ENCODE results near the gene AP3D1. TPM values are rescaled to one million over a fixed set of nuclear protein-coding genes. Genes with fewer than 3 reads are reported as not detected.

The AP3D1 gene
- total RNA-seq, 4 donors from 2014 or later = 101 to 189 (median 152) TPM

DNA sequence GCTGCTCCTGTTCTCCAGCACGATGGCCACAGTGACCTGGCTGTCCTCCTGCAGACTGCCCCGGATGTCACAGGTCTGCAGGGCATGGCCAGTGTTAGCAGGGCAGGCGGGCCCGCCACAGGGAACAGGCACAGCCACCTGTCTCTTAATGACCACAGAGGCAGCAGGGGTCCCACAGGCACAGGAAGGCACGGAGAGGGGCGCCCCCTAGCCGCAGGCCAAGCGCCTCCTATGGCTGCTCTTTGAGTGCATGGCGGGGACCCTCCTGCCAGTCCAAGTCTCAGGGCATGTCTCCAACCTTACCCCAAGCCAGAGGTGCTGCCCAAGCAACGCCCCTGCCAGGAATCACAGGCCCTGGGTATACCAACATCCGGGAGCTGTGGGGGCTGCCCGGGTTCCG is 40.5 kb downstream of the AP3D1 start:
- in situ Hi-C loops (cut with MboI; ENCODE audit: low pct_ligation_motif_present in 1 of 4, low pct_unique_long_range_greater_than_20kb in 1 of 4, low sequenced_read_pairs in 3 of 4) (no loop called here), intact Hi-C loops (cut with DNase I; ENCODE audit: low total_unique reads) (no loop called here)
- no peaks in the 10 kb centered on the region for H3K27me3 ChIP-seq
- no peak overlapping the region for H3K4me3 ChIP-seq
- TF ChIP-seq POLR2A (IDR thresholded peaks at IDR 0.05) (no peak), POLR2AphosphoS5 (IDR thresholded peaks at IDR 0.05) (no peak), EP300 (IDR thresholded peaks at IDR 0.05; ENCODE audit: low read depth) (no peak)
- TF ChIP-seq, protein P1, sequence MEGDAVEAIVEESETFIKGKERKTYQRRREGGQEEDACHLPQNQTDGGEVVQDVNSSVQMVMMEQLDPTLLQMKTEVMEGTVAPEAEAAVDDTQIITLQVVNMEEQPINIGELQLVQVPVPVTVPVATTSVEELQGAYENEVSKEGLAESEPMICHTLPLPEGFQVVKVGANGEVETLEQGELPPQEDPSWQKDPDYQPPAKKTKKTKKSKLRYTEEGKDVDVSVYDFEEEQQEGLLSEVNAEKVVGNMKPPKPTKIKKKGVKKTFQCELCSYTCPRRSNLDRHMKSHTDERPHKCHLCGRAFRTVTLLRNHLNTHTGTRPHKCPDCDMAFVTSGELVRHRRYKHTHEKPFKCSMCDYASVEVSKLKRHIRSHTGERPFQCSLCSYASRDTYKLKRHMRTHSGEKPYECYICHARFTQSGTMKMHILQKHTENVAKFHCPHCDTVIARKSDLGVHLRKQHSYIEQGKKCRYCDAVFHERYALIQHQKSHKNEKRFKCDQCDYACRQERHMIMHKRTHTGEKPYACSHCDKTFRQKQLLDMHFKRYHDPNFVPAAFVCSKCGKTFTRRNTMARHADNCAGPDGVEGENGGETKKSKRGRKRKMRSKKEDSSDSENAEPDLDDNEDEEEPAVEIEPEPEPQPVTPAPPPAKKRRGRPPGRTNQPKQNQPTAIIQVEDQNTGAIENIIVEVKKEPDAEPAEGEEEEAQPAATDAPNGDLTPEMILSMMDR (IDR thresholded peaks at IDR 0.05) = no peak
- H3K9me3 ChIP-seq = no peaks in the 10 kb centered on the region
- H3K27ac ChIP-seq = no peak overlapping the region
- 96% methylated on average over 7 of the region's 13 CpGs; no CpG with 5 or more reads in 1 of the 2 donors for WGBS, 2 donors (ENCODE audit: low coverage in 1 of 2)
- H3K4me1 ChIP-seq = no peaks in the 10 kb centered on the region
- peaks cover 0 to 84% (median 37%) of the 10 kb centered on the region in 4 donors for H3K36me3 ChIP-seq
- DNase-seq = no peak

DNA sequence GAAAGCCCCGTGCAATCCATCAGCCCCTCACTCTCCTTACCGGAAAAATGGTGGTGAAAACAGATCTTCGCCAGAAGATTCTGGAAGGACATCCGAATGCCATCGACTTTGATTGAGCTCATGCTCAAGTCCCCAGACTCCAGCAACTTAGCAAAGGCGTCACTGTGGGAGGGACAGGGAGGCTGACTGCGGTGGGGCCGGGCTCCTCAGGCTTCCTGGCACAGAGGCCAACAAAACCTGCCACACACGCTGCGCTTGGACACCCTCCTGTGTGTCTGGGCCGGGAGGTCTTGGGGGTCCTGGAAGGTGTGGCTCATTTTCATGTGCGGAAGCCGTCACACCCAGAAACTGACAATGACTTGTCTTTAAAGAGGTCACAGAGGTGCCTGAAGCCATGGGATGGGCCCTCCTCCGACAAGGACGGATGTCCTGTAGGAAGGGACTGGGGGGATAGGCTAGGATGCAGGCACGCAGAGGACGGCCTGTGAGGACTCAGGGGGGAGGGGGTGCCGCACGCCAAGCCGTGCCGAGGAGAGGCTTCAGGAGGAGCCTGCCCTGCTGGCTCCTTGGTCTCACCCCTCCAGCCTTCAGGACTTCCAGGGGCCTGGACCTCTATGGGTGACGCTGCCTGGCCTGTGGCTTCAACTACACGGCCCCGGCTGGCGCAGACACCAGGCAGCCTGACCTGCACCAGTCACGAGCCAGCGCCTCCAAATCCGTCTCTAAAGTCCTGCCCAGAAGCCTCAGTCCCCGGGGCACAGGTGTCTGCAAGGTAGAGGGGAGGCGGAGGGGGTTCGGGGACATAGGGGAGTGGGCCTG is 42.1 kb downstream of the AP3D1 start:
- Histone ChIP-seq H3K4me1 (no peaks in the 10 kb centered on the region), H3K4me3 (no peak overlapping the region), H3K9me3 (no peaks in the 10 kb centered on the region), H3K36me3 (peaks cover 0 to 74% (median 36%) of the 10 kb centered on the region in 4 donors), H3K27ac (no peak overlapping the region), H3K27me3 (no peaks in the 10 kb centered on the region)
- WGBS, 2 donors (ENCODE audit: low coverage in 1 of 2) = 90% methylated on average over 31 of the region's 31 CpGs; no CpG with 5 or more reads in 1 of the 2 donors
- in situ Hi-C loops (cut with MboI; ENCODE audit: low pct_ligation_motif_present in 1 of 4, low pct_unique_long_range_greater_than_20kb in 1 of 4, low sequenced_read_pairs in 3 of 4) = no loop called here
- intact Hi-C loops (cut with DNase I; ENCODE audit: low total_unique reads) = no loop called here
- no peak for DNase-seq
- TF ChIP-seq POLR2A (IDR thresholded peaks at IDR 0.05) = no peak
- no peak for TF ChIP-seq EP300 (IDR thresholded peaks at IDR 0.05; ENCODE audit: low read depth)
- no peak for TF ChIP-seq POLR2AphosphoS5 (IDR thresholded peaks at IDR 0.05)
- TF ChIP-seq, protein P1 (IDR thresholded peaks at IDR 0.05) = no peak

DNA sequence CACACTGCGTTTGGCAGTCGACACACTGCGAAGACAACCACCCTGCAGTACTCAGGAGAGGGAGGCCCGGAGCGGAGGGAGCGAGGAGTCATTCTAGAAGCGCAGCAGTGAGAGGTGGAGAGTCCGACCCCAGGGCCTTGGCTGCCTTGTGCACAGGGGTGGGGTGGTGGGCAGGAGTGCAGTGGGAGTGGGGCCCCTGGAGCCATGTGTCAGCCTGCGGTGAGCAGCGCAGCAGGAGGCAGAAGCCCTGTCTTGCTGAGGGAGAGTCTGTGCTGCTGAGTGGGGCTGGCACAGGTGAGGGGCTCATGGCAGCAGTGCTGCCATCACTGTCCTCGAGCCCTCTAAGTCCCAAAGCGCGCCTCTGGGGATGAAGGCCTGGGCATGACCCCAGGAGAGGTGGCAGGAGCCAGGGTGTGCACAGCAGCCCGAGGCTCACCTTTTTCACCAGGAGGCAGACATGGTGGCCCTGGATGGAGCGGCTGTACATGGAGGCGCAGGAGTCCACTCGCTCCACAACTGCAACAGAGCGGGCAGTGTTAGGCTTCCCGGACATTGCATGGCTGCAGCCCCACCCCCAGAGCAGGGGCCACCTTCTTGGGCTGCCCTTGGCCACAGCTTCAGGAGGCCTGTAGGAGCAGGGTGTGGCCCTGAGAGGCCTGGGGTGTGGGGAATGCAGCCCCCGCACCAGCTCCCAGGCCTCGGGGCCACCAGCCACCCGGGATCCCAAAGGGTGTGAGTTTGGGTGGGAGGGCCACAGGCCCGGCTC is 42.9 kb downstream of the AP3D1 start:
- Histone ChIP-seq H3K36me3 (peaks cover 0 to 66% (median 32%) of the 10 kb centered on the region in 4 donors), H3K4me1 (no peaks in the 10 kb centered on the region), H3K27ac (no peak overlapping the region), H3K27me3 (no peaks in the 10 kb centered on the region), H3K9me3 (no peaks in the 10 kb centered on the region), H3K4me3 (no peak overlapping the region)
- intact Hi-C loops (cut with DNase I; ENCODE audit: low total_unique reads) = no loop called here
- in situ Hi-C loops (cut with MboI; ENCODE audit: low pct_ligation_motif_present in 1 of 4, low pct_unique_long_range_greater_than_20kb in 1 of 4, low sequenced_read_pairs in 3 of 4) = no loop called here
- no peak for DNase-seq
- WGBS, 2 donors (ENCODE audit: low coverage in 1 of 2) = 91 to 94% methylated on average over 5 to 23 of the region's 23 CpGs
- TF ChIP-seq, protein P1 (IDR thresholded peaks at IDR 0.05) = no peak
- TF ChIP-seq EP300 (IDR thresholded peaks at IDR 0.05; ENCODE audit: low read depth) (no peak), POLR2A (IDR thresholded peaks at IDR 0.05) (no peak), POLR2AphosphoS5 (IDR thresholded peaks at IDR 0.05) (no peak)

DNA sequence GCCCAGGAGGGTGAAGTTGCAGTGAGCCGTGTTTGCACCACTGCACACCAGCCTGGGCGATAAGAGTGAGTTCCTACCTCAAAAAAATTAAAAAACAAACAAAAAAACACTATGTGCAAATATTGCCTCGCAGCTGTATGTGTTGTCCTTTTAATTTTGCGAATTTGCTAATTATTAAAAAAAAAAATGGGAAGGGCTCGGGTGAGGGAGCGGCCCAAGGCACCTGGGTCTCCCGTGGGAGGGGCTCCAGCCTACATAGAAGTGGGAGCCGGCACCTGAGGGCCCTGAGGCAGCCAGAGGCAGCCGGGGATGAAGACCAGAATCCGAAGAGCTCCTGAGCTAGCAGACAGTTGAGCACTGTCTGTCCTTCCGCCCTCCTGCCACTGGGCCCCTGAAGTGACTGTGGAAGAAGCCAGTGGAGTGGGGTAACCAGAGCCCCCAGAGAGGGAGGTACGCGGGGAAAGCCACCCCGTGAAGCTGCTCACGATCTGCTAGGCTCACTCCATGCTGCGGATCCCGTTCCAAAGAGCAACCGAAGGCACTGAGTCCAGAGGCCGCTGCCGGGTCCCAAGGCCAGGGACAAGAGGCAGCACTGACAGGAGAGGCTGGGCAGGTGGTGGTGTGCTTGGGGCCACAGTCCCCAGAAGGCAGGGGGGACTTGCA is 48.2 kb downstream of the AP3D1 start:
- no peak for TF ChIP-seq POLR2AphosphoS5 (IDR thresholded peaks at IDR 0.05)
- TF ChIP-seq, protein P1 (IDR thresholded peaks at IDR 0.05) = no peak
- no peak for TF ChIP-seq EP300 (IDR thresholded peaks at IDR 0.05; ENCODE audit: low read depth)
- TF ChIP-seq POLR2A (IDR thresholded peaks at IDR 0.05) = no peak
- no peaks in the 10 kb centered on the region for H3K4me1 ChIP-seq
- 60 to 91% methylated on average over 2 to 19 of the region's 20 CpGs for WGBS, 2 donors (ENCODE audit: low coverage in 1 of 2)
- H3K27ac ChIP-seq = no peak overlapping the region
- no peak for DNase-seq
- in situ Hi-C loops (cut with MboI; ENCODE audit: low pct_ligation_motif_present in 1 of 4, low pct_unique_long_range_greater_than_20kb in 1 of 4, low sequenced_read_pairs in 3 of 4) (no loop called here), intact Hi-C loops (cut with DNase I; ENCODE audit: low total_unique reads) (no loop called here)
- H3K4me3 ChIP-seq = no peak overlapping the region
- H3K36me3 ChIP-seq = peaks cover 0 to 43% (median 16%) of the 10 kb centered on the region in 4 donors
- H3K9me3 ChIP-seq = no peaks in the 10 kb centered on the region
- no peaks in the 10 kb centered on the region for H3K27me3 ChIP-seq

Measured in transverse colon (tissue), 4 donors.